Activated T-cell treated with anti-CD3 and anti-CD28 coated beads for 48 hours (primary cell): Measurements from ENCODE around the gene BTBD9.

Experiments
- DNase-seq: peaks from one replicate; pipeline ENCODE4 v3.0.0-alpha.2; 2020; ENCODE audit warnings: low read depth

BTBD9 gene

DNA sequence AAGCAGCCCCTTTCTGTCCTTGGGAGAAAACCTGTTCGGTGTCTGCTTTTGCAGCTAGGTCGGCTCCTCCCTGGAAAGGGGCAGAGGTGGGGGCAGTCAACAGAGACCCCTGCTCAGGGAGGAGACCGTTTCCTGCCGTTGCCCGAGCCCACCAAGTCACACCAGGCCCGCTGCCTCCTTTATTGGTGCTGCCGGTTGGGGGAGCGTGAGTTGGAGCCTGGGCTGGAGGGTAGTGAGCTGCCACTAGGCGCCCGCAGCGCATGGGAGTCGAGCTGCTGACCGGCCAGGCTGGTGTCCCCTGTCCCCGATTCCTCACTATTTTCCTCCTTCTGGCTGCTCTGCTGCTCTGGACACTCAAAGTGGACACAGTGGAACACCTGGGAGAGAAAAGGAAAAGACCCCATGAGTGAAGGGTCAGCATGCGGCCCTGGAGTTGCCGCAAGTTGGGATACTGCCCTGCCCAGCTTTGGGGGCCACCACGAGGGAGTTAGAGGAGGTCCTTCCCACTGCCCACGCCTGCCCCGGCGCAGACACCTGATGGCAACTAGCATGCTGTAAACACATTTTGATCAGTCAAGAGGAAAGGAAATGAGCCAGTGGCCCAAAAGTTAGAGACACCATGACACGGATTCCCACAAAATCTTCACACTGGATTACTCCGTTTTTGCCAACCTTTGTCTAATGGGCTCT, 464.8 kb downstream of the BTBD9 start:
- no peak for DNase-seq

DNA sequence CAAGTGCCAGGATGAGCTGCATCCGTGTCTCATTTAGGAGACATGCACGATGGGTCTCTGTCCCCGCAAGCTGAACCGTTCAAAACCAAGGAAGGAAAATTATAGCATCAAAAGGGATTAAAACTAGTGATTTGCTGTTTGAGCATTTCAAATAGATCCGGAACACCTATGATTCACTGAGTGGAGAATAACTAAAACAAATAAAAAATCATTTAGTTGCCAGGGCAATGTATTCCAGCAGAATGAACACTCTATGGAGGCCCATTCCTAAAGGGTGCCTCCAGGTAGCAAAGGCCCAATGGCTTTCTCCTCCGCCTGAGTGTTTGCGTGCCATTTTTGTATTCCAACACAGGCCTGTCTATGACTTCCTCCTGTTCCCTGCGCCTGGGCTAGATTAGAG, 465.4 kb downstream of the BTBD9 start:
- DNase-seq: no peak

DNA sequence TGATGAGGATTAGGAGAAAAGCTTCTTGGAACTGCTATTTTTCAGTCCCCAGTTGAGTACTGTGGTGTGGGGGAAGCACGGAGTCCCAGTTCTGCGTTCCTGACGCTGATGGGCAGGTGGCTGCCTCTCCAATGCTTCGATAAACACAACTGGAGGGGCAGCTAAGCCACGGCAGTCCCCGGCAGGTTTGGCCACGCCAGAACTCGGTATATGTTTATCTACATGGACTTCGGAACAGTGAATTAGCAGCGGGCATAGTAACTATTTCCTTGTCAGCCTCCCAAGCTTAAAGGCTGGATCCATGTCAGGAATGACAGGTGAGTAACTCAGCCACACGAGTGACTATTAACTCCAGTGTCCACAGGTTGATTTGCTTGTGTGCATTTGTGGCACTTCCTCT, 465.8 kb downstream of the BTBD9 start:
- no peak for DNase-seq

DNA sequence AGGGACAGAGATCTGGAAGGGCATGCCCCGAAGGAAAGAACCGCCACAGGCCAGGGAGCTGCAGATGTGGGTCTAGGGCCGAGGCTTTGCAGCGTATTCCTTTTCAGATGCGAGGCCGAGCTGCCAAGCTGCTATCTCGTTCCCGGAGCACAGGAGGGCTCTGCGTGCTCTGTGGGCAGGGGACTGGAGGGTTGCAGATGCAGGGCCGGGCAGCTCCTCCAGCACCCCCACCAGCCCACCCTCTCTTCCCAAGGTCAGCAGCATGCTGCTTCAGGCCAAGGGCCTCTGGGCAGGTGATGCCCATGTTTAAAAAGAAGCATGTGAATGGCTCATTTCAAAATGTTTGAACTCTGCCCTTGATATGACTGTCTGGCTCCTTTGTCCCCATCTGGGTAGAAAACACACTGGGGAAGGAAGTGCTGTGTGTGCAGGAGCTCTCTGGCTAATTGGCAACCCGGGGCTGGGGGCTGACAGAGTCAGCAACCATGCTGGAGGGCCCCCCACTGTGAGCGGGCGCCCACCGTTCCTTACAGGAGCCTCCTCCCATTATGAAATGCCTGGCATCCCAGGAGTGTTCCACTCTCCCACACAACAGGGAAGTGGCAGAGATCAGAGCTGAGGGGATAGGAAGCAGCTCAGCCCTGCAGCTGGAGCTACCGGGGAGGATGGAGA, 466.9 kb downstream of the BTBD9 start:
- DNase-seq: no peak

DNA sequence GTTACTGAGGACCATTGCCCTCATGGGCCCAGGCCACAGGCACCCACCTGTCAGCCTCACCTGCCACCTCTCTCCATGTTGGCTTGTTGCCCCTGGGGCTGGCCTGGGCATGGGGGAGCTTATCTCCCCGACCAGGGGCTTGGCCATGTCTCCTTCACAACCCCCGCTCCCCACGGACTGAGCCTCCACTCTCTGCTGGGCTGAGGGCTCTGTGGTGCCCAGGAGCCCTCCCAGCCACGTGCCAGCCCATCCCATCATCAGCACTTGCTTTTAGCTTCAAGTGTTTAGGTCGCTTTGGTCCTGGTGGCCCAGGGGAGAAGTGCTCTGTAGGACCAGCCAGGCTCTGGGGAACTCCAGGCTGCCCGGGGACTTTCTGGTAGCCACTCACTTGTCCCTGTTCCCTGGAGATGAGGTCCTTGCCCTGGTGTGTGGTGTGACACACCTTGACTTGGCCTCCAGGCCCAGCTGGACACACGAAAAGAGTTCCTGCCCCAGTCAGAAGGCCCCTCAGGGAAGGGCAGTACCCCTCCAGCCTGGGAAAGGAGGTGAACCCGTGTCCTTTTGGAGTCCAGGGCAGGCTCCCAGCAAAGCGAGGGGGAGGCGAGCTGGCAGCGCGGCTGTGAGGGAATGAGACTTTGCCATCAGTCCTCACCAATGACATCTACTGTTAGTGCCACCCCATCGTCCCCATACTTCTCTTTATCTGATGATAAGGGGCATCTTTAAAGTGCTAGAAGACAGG, 467.6 kb downstream of the BTBD9 start:
- no peak for DNase-seq

DNA sequence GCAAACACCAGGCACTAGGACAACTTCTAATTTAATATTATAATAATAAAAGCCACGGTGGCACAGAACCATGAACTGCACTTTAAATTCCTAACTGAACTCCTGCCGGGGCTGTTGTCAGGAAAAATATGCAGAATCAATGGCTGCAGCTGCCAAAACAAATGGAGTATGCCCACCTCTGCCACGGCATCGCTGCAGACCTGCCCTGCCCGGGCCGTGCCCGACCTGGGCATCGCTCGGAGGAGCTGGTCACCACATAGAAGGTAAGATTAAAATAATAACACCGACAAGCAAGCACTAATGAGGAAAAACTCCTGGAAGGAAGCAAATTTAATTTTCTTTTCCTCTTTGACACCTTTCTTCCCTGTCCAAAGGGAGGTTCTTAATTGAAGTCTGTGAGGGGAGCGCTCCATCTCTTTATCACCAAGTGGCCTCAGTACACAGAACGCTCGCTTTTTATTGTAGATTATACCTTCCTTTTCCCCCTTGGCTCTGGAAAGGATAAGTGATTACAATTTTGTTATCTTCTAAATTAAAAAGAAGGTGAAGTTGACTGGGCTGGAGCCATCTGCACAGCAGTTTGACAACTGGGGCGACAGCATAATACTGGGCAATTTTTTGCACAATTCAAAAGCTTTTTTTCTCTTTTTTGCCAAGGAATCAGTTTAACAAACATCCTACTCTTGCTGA, 468.9 kb downstream of the BTBD9 start:
- no peak for DNase-seq

DNA sequence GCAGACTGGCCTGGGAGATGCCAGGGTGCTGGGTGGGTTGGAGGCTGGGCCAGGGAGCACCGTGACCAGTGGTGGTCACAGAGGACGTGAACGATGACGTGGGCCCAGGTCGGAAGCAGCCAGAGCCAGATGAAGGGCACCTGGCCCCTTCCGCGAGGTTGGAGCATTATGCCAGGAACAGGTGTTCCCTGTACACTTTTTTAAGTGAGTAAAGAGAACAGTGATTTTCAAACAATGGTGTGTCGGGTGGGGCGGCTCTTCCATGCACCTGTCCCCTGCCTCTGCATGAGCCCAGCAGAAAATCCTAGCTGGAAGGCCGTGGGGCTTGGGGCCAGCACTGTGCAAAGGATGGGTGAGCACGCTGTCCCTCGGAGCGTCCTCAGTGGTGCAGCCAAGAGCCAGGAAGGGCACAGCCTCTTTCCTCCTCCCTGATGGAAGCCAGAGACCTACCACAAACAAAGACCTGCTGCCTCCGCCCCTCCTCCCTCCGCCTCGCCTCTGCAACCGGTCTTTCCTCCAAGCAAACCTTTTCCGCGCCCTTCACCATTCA, 469.7 kb downstream of the BTBD9 start:
- no peak for DNase-seq

DNA sequence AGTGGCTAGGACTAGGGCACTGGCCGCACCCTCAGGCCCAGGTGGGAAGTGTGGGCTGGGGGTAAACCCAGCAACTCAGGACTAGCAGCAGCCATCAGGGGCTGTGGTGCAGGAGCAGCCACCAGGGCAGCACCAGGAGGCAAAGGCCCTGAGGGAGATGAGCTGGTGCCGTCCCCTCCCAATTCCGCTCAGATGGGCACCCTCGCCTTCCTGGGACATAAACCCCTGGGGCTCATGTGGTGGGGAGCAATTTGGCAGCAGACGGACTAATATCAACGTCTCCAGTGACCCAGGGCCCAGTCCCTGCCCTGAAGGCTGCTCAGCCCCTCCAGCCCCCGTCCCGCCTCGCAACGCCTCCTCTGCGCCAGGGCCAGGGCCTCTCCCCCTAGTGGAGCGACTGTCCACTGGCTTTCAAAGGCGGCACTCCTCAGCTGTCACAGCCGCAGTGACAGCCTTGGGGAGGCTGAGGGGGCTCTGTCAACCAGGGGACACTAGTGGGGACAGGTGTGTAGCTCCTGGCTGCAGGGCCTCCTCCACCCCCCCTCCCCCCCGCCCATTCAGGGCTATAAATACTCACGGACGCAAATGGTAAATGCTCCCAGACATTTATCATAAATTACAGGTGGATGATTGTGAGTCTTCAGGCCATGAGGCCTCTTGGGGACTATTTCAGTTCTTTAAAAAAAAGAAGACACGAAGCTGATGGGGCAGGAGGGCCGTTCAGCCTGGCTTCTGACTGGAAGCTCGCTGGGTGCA, 470.3 kb downstream of the BTBD9 start:
- no peak for DNase-seq

DNA sequence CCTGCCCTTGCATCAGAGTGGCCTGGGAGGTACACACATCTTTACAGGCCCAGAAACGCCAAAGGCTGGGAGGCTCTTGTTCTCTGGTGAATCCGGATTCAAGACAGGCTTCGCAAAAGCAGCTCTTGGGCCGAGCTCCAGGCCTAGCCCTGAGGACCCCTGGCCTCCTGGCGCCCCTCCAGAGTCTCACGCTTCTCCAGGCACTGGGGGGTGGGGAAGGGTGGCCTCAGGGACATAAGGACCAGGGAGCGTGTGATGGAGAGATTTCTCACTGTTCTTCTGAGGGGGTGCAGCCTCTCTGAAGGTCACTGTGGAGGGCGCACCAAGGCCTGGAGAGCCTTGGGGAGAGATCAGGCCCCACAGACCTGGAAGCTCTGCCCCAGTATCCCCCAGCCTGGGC, 471.0 kb downstream of the BTBD9 start:
- DNase-seq: no peak

DNA sequence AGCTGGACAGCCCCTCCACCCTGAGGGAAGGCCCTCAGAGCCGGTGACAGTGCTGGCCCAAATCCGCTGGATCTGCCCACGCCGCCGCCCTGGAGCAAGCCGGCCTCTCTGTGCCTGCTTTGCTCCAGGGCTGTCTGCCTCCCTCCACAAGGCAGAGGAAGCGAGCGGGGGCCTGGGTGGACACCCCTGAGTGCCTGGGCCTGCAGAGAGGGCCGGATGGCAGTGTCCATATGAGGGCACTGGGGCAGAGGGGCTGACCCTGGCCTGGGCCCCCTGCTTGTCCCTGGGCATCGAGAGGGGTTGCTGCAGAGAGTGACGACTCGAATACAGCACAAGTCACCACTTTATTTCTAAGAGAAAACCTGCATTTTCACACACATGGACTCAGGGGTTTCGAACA, 471.6 kb downstream of the BTBD9 start:
- no peak for DNase-seq

DNA sequence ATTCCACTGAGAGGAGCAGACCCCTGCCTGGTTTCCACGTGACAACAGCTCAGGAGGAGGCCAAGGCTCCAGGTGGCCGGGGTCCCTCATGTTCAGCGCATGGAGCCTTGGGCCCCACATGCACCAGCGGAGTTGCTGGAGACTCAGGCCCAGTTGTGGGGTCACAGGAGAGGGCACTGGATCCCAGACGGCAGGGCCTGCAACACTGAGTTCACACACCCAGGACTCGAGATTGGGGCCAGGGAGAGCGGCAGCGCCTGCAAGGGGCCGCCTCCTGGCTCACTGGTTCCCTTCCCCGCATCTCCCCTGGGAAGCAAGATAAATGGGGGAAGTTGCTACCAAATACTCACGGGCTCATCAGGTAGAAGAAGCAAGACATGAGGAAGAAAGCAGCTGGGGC, 472.1 kb downstream of the BTBD9 start:
- DNase-seq: no peak

DNA sequence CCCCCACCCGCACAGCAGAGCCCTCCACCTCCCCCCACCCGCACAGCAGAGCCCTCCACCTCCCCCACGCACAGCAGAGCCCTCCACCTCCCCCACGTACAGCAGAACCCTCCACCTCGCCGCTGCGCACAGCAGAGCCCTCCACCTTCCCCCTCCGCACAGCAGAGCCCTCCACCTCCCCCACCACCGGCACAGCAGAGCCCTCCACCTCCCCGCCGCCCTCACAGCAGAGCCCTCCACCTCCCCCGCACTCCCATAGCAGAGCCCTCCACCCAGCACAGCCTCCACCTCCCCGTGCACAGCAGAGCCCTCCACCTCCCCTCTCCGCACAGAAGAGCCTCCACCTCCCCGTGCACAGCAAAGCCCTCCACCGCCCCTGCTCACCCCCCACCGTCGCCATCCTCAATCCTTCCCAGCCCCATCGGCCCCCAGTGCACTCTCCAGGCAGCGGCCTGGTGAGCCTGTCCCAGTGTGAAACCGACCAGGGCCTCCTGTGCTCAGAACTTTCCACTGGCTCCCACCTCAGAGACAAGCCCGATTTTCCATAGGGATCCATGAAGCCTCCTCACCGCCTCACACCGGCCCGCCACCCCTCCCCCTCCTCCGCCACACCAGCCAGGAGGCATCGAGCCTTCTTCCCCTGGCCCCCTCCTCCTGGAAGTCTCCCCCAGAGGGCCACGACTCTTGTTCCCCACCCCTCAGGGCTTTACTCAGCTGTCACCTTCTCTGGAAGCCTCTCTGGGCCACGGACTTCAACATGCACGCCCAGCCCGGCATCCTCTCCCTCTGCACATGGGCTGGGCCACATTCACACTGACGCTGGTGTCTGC, 473.1 kb downstream of the BTBD9 start:
- DNase-seq: no peak

DNA sequence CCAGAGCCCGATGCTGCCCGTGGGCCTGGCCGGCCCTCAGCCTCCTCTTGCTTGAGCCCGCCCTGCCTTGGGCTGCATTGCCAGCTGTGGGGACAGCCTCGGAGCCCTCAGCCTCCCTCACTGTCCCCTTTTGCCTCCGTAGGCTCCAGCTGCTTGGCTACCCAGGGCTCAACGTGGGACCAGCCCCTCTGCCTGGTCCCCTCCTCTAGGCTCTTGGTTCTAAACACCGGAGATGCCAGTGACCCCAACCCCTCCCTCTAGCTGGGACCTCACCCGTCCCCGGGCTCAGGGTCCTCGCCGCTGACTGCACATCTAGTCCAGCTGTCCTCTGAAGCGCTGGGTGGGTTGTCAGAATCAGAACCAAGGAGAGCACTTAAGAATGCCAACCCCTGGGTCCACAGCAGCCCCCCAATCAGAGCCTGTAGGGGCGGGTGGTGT, 475.0 kb downstream of the BTBD9 start:
- no peak for DNase-seq

DNA sequence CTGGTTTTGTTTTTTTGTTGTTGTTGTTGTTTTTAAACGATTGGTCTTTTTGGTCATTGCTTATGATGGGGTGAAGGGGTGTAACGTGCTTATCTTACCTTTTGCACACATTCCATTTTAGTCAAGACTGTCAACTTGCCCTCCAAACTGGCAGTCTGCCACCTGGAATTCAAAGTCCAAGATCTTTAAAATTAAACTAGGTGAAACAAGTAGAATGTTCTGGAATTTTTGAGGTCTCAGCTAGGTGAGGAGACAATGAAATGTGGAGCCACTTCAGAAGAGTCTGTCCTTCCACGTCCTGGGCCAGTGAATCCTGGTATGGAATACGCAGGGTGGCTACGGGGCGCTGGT, 475.6 kb downstream of the BTBD9 start:
- no peak for DNase-seq

DNA sequence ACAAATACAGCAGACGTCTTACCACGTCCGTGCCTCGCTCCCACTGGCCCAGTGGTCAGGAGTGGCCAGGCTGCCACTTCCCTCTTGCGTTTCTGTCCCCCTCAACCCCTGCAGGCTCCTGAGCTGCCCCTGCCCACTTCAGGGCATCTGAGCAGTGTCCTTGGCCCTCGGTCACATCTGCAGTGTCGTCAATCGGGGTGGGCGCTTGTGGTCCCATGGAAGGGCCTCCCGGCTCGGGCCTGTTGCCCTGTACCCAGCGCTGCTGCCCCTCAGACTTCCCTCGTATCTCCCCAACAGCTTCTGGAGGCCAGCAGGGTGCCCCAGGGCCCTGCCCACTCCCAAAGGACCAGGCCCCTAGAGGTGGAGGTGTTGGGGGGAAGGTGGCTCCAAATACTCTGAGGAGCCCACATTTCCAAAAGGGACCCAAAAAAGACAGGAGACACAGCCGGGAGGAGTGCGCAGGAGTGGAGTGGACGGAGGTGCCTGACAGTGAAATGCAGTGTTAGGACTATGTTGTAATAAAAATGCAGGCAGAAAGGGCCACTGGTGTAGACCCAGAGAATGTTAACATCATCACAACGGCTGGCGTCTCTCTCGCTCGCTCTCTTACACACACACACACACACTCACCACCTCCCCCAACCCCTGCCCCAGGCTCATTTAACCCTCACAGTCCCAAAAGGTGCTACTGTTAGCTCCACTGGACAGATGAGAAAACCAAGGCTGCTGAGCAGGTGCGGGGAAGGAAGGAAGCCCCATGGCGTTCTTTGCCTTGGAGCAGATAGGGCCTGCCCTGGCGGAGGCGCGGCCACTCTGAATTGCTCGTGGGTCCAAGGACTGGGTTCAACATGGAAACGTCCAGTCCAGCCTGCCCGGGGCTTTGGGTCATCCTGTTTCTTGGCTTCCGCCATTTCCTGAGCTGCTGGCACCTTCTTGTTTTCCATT, 476.3 kb downstream of the BTBD9 start:
- DNase-seq: no peak

DNA sequence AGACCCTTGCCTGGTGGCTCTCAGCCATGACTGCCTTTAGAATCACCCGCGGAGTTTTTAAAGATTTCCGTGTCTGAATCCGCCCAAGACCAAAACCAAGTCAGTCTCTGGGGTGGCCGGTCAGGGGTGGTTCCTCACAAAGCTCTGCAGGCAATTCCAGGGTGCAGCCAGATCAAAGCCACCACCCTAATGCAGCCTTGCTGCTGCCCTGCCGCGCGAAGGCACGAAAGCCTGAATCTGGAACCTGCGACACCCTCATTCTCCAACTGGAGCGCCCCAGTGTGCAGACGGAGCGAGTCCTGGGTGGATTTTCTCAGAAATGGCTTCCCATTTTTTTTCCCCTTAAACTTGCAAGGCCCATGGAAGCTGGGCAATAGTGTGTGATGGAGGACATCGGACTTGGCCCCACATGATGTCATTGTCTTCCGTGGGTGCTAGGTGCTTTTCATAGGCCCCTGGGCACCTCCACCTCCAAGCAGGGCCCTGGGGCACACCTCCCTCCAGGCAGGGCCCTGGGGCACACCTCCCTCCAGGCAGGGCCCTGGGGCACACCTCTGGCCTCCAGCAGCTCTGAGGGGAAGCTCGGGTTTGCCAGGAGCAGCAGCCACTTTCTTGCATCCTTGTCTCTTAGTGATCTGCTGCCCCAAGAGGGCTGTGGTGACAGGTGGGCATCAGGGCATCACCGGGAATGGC, 477.1 kb downstream of the BTBD9 start:
- DNase-seq: no peak

DNA sequence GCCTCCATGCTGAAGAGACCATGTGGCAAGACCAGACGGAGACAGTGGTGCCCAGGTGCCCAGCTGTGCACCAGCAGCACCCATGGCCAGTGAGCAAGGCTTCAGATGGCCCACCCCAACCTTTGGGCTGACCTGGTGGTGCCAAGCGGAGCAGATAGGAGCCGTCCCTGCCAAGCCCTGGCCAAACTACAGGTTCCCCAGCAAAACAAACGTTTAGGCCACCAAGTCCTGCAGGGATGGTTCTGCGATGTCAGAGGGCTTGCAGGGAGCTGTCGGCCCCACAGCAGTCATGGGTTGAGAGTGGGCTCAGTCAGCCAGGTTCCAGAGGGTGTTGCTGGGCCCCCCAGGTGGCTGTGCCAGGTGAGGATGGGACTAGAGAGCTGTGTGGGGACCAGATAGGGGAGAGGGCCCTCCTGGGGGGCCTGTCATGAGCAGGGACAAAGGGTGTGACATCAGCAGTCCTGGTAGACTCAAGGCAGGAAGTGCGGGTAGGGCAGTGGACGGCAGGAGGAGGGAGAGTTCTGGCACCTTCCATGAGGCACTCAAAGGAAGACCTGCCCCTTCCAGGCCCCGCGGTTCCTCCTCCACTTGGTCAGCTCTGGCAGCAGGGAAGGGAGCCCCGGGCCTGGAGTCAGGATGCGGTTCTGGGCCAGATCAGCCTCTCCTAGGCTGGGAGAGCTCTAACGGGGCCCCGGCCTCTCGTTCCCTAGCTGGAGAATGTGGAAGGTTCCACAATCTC, 477.8 kb downstream of the BTBD9 start:
- DNase-seq: no peak

DNA sequence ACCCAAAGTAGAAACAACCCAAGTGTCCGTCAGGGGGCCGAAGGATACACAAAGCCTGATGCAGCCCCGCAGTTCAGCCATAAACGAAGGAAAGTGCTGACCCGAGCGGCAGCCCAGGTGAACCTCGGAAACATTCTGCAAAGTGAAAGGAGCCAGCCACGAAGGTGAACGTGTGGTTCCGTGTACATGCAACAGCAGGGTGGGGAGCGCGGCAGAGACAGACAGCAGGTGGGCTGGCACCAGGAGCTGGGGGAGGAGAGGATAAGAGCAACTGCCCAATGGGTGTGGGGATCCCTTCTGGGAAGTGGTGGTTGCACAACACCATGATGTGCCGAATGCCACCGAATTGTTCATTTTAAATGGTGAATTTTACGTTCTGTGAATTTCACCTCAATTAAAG, 478.4 kb downstream of the BTBD9 start:
- DNase-seq: no peak
